H9 (cell line): Measurements from ENCODE around the gene SCUBE1. TPM values are rescaled to one million over a fixed set of nuclear protein-coding genes. Genes with fewer than 3 reads are reported as not detected.

Source experiments
- DNase-seq: peaks from one replicate; pipeline ENCODE4 v3.0.0-alpha.2; 2017
- H2AFZ ChIP-seq: one replicate; pipeline ENCODE4 v1.6.1; 2013; ENCODE audit warnings: mild to moderate bottlenecking, low read length, control low read depth, moderate library complexity
- H2AK5ac ChIP-seq: 2 replicates; pipeline ENCODE4 v1.6.1; 2013; ENCODE audit warnings: low read length, control low read depth, mixed read lengths; ENCODE audit not compliant: insufficient read length
- H2BK120ac ChIP-seq: one replicate; pipeline ENCODE4 v1.6.1; 2013; ENCODE audit warnings: low read depth, mild to moderate bottlenecking, low read length, control low read depth, inconsistent platforms; ENCODE audit not compliant: poor library complexity, severe bottlenecking
- H2BK12ac ChIP-seq: 2 replicates; pipeline ENCODE4 v1.6.1; 2013; ENCODE audit warnings: low read length, control low read depth, mixed read lengths, low read depth; ENCODE audit not compliant: insufficient read length
- H2BK15ac ChIP-seq: 2 replicates; pipeline ENCODE4 v1.6.1; 2013; ENCODE audit warnings: low read depth, low read length, control low read depth
- H2BK20ac ChIP-seq: one replicate; pipeline ENCODE4 v1.6.1; 2013; ENCODE audit warnings: low read depth, mild to moderate bottlenecking, low read length, control low read depth, inconsistent platforms; ENCODE audit not compliant: poor library complexity, severe bottlenecking
- H2BK5ac ChIP-seq: 2 replicates; pipeline ENCODE4 v1.6.1; 2013; ENCODE audit warnings: low read length, control low read depth, mixed read lengths; ENCODE audit not compliant: insufficient read length
- H3K14ac ChIP-seq: 2 replicates; pipeline ENCODE4 v1.6.1; 2013; ENCODE audit warnings: low read length, control low read depth; ENCODE audit not compliant: insufficient read depth
- H3K18ac ChIP-seq: 2 replicates; pipeline ENCODE4 v1.6.1; 2013; ENCODE audit warnings: low read depth, mild to moderate bottlenecking, mixed read lengths, low read length, control low read depth; ENCODE audit not compliant: insufficient read length
- H3K23ac ChIP-seq: 2 replicates; pipeline ENCODE4 v1.6.1; 2013; ENCODE audit warnings: low read length, control low read depth, mixed read lengths, low read depth; ENCODE audit not compliant: insufficient read length
- H3K23me2 ChIP-seq: 2 replicates; pipeline ENCODE4 v1.6.1; 2013; ENCODE audit warnings: low read depth, mild to moderate bottlenecking, mixed read lengths, low read length, control low read depth; ENCODE audit not compliant: insufficient read length, poor library complexity, severe bottlenecking
- H3K27ac ChIP-seq: 2 replicates; pipeline ENCODE4 v1.5.1; 2013; ENCODE audit warnings: low read length, control low read depth, mixed read lengths, low read depth; ENCODE audit not compliant: insufficient read length
- H3K27me3 ChIP-seq: 2 replicates; pipeline ENCODE4 v1.6.1; 2013; ENCODE audit warnings: low read length, control low read depth, inconsistent platforms; ENCODE audit not compliant: insufficient read depth
- H3K4ac ChIP-seq: 2 replicates; pipeline ENCODE4 v1.6.1; 2013; ENCODE audit warnings: low read depth, mild to moderate bottlenecking, control low read depth, inconsistent platforms, low read length, moderate library complexity
- H3K4me1 ChIP-seq: 2 replicates; pipeline ENCODE4 v1.6.1; 2013; ENCODE audit warnings: low read length, control low read depth, inconsistent platforms; ENCODE audit not compliant: insufficient read depth
- H3K4me2 ChIP-seq: 2 replicates; pipeline ENCODE4 v1.6.1; 2013; ENCODE audit warnings: low read length, control low read depth, mixed read lengths; ENCODE audit not compliant: insufficient read length, insufficient read depth
- H3K56ac ChIP-seq: 2 replicates; pipeline ENCODE4 v1.6.1; 2013; ENCODE audit warnings: low read depth, mild to moderate bottlenecking, mixed read lengths, low read length, control low read depth; ENCODE audit not compliant: insufficient read length
- H3K79me1 ChIP-seq: 2 replicates; pipeline ENCODE4 v1.6.1; 2013; ENCODE audit warnings: low read depth, mild to moderate bottlenecking, moderate library complexity, low read length, control low read depth, inconsistent platforms; ENCODE audit not compliant: insufficient read depth, poor library complexity, severe bottlenecking
- H3K79me2 ChIP-seq: 2 replicates; pipeline ENCODE4 v1.6.1; 2013; ENCODE audit warnings: low read length, control low read depth, inconsistent platforms; ENCODE audit not compliant: insufficient read depth
- H3K9ac ChIP-seq: 2 replicates; pipeline ENCODE4 v1.6.1; 2013; ENCODE audit warnings: low read length, control low read depth, mixed read lengths; ENCODE audit not compliant: insufficient read length; ENCODE audit errors: extremely low read depth
- H3K9me3 ChIP-seq: one replicate; pipeline ENCODE4 v1.6.1; 2013; ENCODE audit warnings: low read depth, low read length, inconsistent platforms; ENCODE audit not compliant: control insufficient read depth
- H3T11ph ChIP-seq: one replicate; pipeline ENCODE4 v1.6.1; 2013; ENCODE audit warnings: mild to moderate bottlenecking, low read length, control low read depth, inconsistent platforms
- H4K20me1 ChIP-seq: one replicate; pipeline ENCODE4 v1.6.1; 2013; ENCODE audit not compliant: control insufficient read depth, insufficient read length, insufficient read depth
- H4K5ac ChIP-seq: 2 replicates; pipeline ENCODE4 v1.6.1; 2013; ENCODE audit warnings: low read depth, mild to moderate bottlenecking, mixed read lengths, low read length, control low read depth; ENCODE audit not compliant: insufficient read length
- H4K8ac ChIP-seq: replicated peaks from 2 replicates; pipeline ENCODE4 v1.6.1; 2013; ENCODE audit warnings: low read length, control low read depth, mixed read lengths, low read depth; ENCODE audit not compliant: insufficient read length
- H4K91ac ChIP-seq: 2 replicates; pipeline ENCODE4 v1.6.1; 2013; ENCODE audit warnings: low read depth, mild to moderate bottlenecking, moderate library complexity, mixed read lengths, low read length, control low read depth; ENCODE audit not compliant: insufficient read length
- H3K27ac Mint-ChIP-seq, 3 experiments: 2 replicates in 2 of 3; 3 replicates in 1 of 3; pipeline ENCODE4 v1.8.0; 2020 to 2021; ENCODE audit warnings: mixed read lengths in 3 of 3, mild to moderate bottlenecking in 1 of 3, moderate library complexity in 1 of 3
- H3K27me3 Mint-ChIP-seq: 2 replicates; pipeline ENCODE4 v1.8.0; 2021; ENCODE audit warnings: low read depth, mild to moderate bottlenecking, moderate library complexity, mixed read lengths
- H3K36me3 Mint-ChIP-seq, 3 experiments: 2 replicates in 2 of 3; 3 replicates in 1 of 3; pipeline ENCODE4 v1.8.0; 2020 to 2021; ENCODE audit warnings: low read depth in 3 of 3, mixed read lengths in 3 of 3; ENCODE audit not compliant: insufficient read depth in 1 of 3
- H3K4me1 Mint-ChIP-seq, 2 experiments: 2 replicates each; pipeline ENCODE4 v1.8.0; 2020; ENCODE audit warnings: mixed read lengths in 2 of 2
- H3K4me3 Mint-ChIP-seq, 2 experiments: 2 replicates in 1 of 2; 3 replicates in 1 of 2; pipeline ENCODE4 v1.8.0; 2020 to 2021; ENCODE audit warnings: mild to moderate bottlenecking in 2 of 2, mixed read lengths in 2 of 2, moderate library complexity in 1 of 2
- H3K9me3 Mint-ChIP-seq, 2 experiments: 2 replicates in 1 of 2; 3 replicates in 1 of 2; pipeline ENCODE4 v1.8.0; 2020; ENCODE audit warnings: mild to moderate bottlenecking in 2 of 2, mixed read lengths in 2 of 2, moderate library complexity in 1 of 2
- CTCF ChIP-seq: fragments of 200-600 bp; sonication (generic); conservative IDR thresholded peaks from 3 replicates; pipeline ENCODE4 v1.8.0; 2021; ENCODE audit warnings: antibody characterized with exemption, mild to moderate bottlenecking
- WGBS: extraction: QIAGEN DNeasy Blood & Tissue Kit; methylation state at CpG from one replicate; pipeline ENCODE4 v1.1.7; 2013; ENCODE audit warnings: missing lambda C conversion rate, low lambda C conversion rate, mixed read lengths; ENCODE audit not compliant: insufficient read length; ENCODE audit errors: extremely low coverage; 5-methylcytosine and 5-hydroxymethylcytosine counted together
- total RNA-seq: library from RNA; stranded (reverse); gene quantifications from 2 replicates; pipeline ENCODE4 v1.2.1, GENCODE V29; 2021

SCUBE1 gene
- total RNA-seq, 1 experiment from 2014 or later, result 1.2 TPM

- Histone ChIP-seq H4K20me1 (no peaks in the 10 kb centered on the region), H3K27me3 (no peaks in the 10 kb centered on the region), H3K4me1 (no peaks in the 10 kb centered on the region), H3K23ac (no peak overlapping the region), H2BK12ac (no peak overlapping the region), H3K56ac (no peak overlapping the region), H3K9me3 (no peaks in the 10 kb centered on the region), H2BK20ac (no peak overlapping the region), H3K23me2 (no peaks in the 10 kb centered on the region), H4K91ac (no peak overlapping the region), H3K79me2 (no peaks in the 10 kb centered on the region), H4K5ac (no peak overlapping the region), H3K4me2 (no peak overlapping the region), H2BK5ac (no peak overlapping the region), H3K9ac (no peak overlapping the region), H2AFZ (no peak overlapping the region), H3K14ac (peak overlapping the region; percentile 16), H3K79me1 (no peaks in the 10 kb centered on the region), H3K18ac (no peak overlapping the region), H2BK120ac (no peak overlapping the region), H3K4ac (no peak overlapping the region), H3T11ph (no peak overlapping the region), H2AK5ac (no peak overlapping the region), H4K8ac (no peak overlapping the region), H3K27ac (no peak overlapping the region), H2BK15ac (no peak overlapping the region)
- H3K36me3 Mint-ChIP-seq, result no peaks in the 10 kb centered on the region; a peak in 1 of 7 replicates
- H3K9me3 Mint-ChIP-seq, result no peaks in the 10 kb centered on the region
- peaks cover 7% of the 10 kb centered on the region for H3K27me3 Mint-ChIP-seq
- no peak for DNase-seq
- no peak for TF ChIP-seq CTCF
- no CpG with 5 or more reads among the region's 21 CpGs for WGBS
- peak overlapping the region in 1 of 3 experiments; percentile 33; a peak in 2 of 7 replicates for H3K27ac Mint-ChIP-seq
- peaks cover 0 to 12% of the 10 kb centered on the region in 2 experiments; a peak in 2 of 4 replicates for H3K4me1 Mint-ChIP-seq
- no peak overlapping the region for H3K4me3 Mint-ChIP-seq
These were observed 42.1 kb downstream of the SCUBE1 start for GRCh38 chr22:43300891-43301676.
